Bronchial epithelial cell (primary cell): ENCODE results near the gene TACR1. TPM values are rescaled to one million over a fixed set of nuclear protein-coding genes. Genes with fewer than 3 reads are reported as not detected.

Experiments used
- DNase-seq: peaks from one replicate; pipeline ENCODE4 v3.0.0-alpha.2; 2010; ENCODE audit warnings: low read depth
- FAIRE-seq: peaks from 2 replicates; lab custom pipeline; 2011; peaks lifted over from hg19 to GRCh38; lab: Jason Lieb, UNC
- H3K27me3 ChIP-seq: 2 replicates; pipeline ENCODE4 v1.5.1; 2011; ENCODE audit warnings: low read length; ENCODE audit not compliant: control insufficient read depth, insufficient read depth
- H3K36me3 ChIP-seq: 2 replicates; pipeline ENCODE4 v1.5.1; 2011; ENCODE audit warnings: low read length; ENCODE audit not compliant: control insufficient read depth, insufficient read depth
- H3K4me3 ChIP-seq: 2 replicates; pipeline ENCODE4 v1.5.1; 2011; ENCODE audit warnings: mild to moderate bottlenecking, low read depth, low read length, control low read depth
- CTCF ChIP-seq: IDR thresholded peaks from 2 replicates; pipeline ENCODE4 v1.5.1; 2011; ENCODE audit warnings: mild to moderate bottlenecking, moderate library complexity, low read length, control low read depth, inconsistent platforms; ENCODE audit not compliant: insufficient read depth, severe bottlenecking
- total RNA-seq: library from RNA; depleted of rRNA; stranded (reverse); fragments of >200 nt; gene quantifications from 2 replicates; pipeline ENCODE4 v1.2.1, GENCODE V29; 2014

The TACR1 gene
- total RNA-seq, 1 donor from 2014 or later = not detected

GRCh38 chr2:75168186-75168585 is 31.1 kb downstream of the TACR1 start:
- no peak overlapping the region for H3K4me3 ChIP-seq
- FAIRE-seq (peak; percentile 28), DNase-seq (no peak)
- H3K36me3 ChIP-seq = no peaks in the 10 kb centered on the region
- no peaks in the 10 kb centered on the region for H3K27me3 ChIP-seq
- TF ChIP-seq CTCF = no peak

- Histone ChIP-seq H3K27me3 (no peaks in the 10 kb centered on the region), H3K4me3 (no peak overlapping the region), H3K36me3 (no peaks in the 10 kb centered on the region)
- DNase-seq = no peak
- TF ChIP-seq CTCF = no peak
- no peak for FAIRE-seq
Observed at GRCh38 chr2:75166491-75166890, 32.8 kb downstream of the TACR1 start.

- Histone ChIP-seq H3K27me3 (no peaks in the 10 kb centered on the region), H3K36me3 (no peaks in the 10 kb centered on the region), H3K4me3 (no peak overlapping the region)
- TF ChIP-seq CTCF = no peak
- FAIRE-seq (peak; percentile 60), DNase-seq (no peak)
Observed at GRCh38 chr2:75162897-75163296, 36.4 kb downstream of the TACR1 start.

- Histone ChIP-seq H3K4me3 (no peak overlapping the region), H3K27me3 (no peaks in the 10 kb centered on the region), H3K36me3 (no peaks in the 10 kb centered on the region)
- no peak for FAIRE-seq
- no peak for DNase-seq
- TF ChIP-seq CTCF = no peak
Observed at GRCh38 chr2:75162259-75162658, 37.1 kb downstream of the TACR1 start.

- Histone ChIP-seq H3K36me3 (no peaks in the 10 kb centered on the region), H3K4me3 (no peak overlapping the region), H3K27me3 (no peaks in the 10 kb centered on the region)
- FAIRE-seq (no peak), DNase-seq (peak; percentile 21)
- peak; percentile 10 for TF ChIP-seq CTCF
Observed at GRCh38 chr2:75157435-75157834, 41.9 kb downstream of the TACR1 start.

GRCh38 chr2:75155115-75155514 is 44.2 kb downstream of the TACR1 start:
- no peak for TF ChIP-seq CTCF
- no peak for FAIRE-seq
- H3K4me3 ChIP-seq = no peak overlapping the region
- DNase-seq = no peak
- no peaks in the 10 kb centered on the region for H3K27me3 ChIP-seq
- H3K36me3 ChIP-seq = no peaks in the 10 kb centered on the region
